Liver (tissue), 9 donors: ENCODE data around the gene HCRT. TPM values are rescaled to one million over a fixed set of nuclear protein-coding genes. Genes with fewer than 3 reads are reported as not detected.
"Not testable (repeated sequence)": the region's sequence is repeated elsewhere in the genome, so short reads cannot be mapped to it uniquely, and the experiment has no call there.

ENCODE experiments used
- DNase-seq: peaks from one replicate; pipeline ENCODE4 v3.0.0-alpha.2; 2017; ENCODE audit warnings: low spot score
- H3K27ac ChIP-seq, 2 donors: one replicate each; pipeline ENCODE4 v1.7.0; 2013; ENCODE audit warnings: inconsistent platforms in 2 of 2, low read length in 2 of 2, control low read depth in 1 of 2, low read depth in 1 of 2, mild to moderate bottlenecking in 1 of 2
- H3K27me3 ChIP-seq, 4 donors: one replicate each; pipeline versions ENCODE4 v1.6.1 to v1.7.0; 2013; ENCODE audit warnings: low read length in 3 of 4, inconsistent platforms in 1 of 4, mild to moderate bottlenecking in 1 of 4, moderate library complexity in 1 of 4; ENCODE audit not compliant: control insufficient read depth in 4 of 4, insufficient read depth in 4 of 4
- H3K36me3 ChIP-seq, 4 donors: one replicate each; pipeline versions ENCODE4 v1.6.1 to v1.7.0; 2013; ENCODE audit warnings: low read length in 3 of 4, mild to moderate bottlenecking in 3 of 4, low read depth in 1 of 4, moderate library complexity in 1 of 4; ENCODE audit not compliant: control insufficient read depth in 4 of 4, insufficient read depth in 3 of 4
- H3K4me1 ChIP-seq, 4 donors: one replicate each; pipeline versions ENCODE4 v1.6.1 to v1.7.0; 2013; ENCODE audit warnings: low read length in 3 of 4, mild to moderate bottlenecking in 3 of 4, moderate library complexity in 1 of 4; ENCODE audit not compliant: control insufficient read depth in 4 of 4, insufficient read depth in 4 of 4
- H3K4me3 ChIP-seq, 3 donors: one replicate each; pipeline versions ENCODE4 v1.6.1 to v1.7.0; 2013; ENCODE audit warnings: low read length in 3 of 3, control low read depth in 1 of 3, low read depth in 1 of 3, mild to moderate bottlenecking in 1 of 3
- H3K9ac ChIP-seq, 2 donors: one replicate each; pipeline ENCODE4 v1.7.0; 2013; ENCODE audit warnings: low read length in 2 of 2, mild to moderate bottlenecking in 2 of 2, moderate library complexity in 2 of 2, control low read depth in 1 of 2, low read depth in 1 of 2
- H3K9me3 ChIP-seq, 4 donors: one replicate each; pipeline versions ENCODE4 v1.6.1 to v1.7.0; 2013; ENCODE audit warnings: low read length in 3 of 4; ENCODE audit not compliant: control insufficient read depth in 4 of 4
- EGR1 ChIP-seq, 2 donors: IDR thresholded peaks; 2 replicates each; pipeline ENCODE4 v1.6.1; 2016 to 2018; ENCODE audit warnings: antibody characterized with exemption in 2 of 2, low read depth in 2 of 2
- FOXA1 ChIP-seq: IDR thresholded peaks from 2 replicates; pipeline ENCODE4 v1.6.1; 2016; ENCODE audit warnings: antibody characterized with exemption
- FOXA2 ChIP-seq: IDR thresholded peaks from 2 replicates; pipeline ENCODE4 v1.6.1; 2016; ENCODE audit warnings: antibody characterized with exemption
- GABPA ChIP-seq, 2 donors: IDR thresholded peaks in 1 of 2; conservative IDR thresholded peaks in 1 of 2; 2 replicates each; pipeline ENCODE4 v1.6.1; 2016; ENCODE audit warnings: antibody characterized with exemption in 2 of 2, mild to moderate bottlenecking in 1 of 2, moderate library complexity in 1 of 2
- HNF4A ChIP-seq, 2 donors: conservative IDR thresholded peaks; 2 replicates each; pipeline ENCODE4 v1.6.1; 2016; ENCODE audit warnings: antibody characterized with exemption in 2 of 2, mild to moderate bottlenecking in 2 of 2
- HNF4G ChIP-seq: IDR thresholded peaks from 2 replicates; pipeline ENCODE4 v1.6.1; 2016; ENCODE audit warnings: antibody characterized with exemption
- JUND ChIP-seq, 2 donors: IDR thresholded peaks; 2 replicates each; pipeline ENCODE4 v1.6.1; 2016; ENCODE audit warnings: antibody characterized with exemption in 2 of 2
- NR2F2 ChIP-seq: IDR thresholded peaks from 2 replicates; pipeline ENCODE4 v1.6.1; 2016; ENCODE audit warnings: antibody characterized with exemption
- RAD21 ChIP-seq, 2 donors: IDR thresholded peaks; 2 replicates each; pipeline ENCODE4 v1.6.1; 2016; ENCODE audit warnings: antibody characterized with exemption in 2 of 2, mild to moderate bottlenecking in 2 of 2
- RXRA ChIP-seq, 2 donors: IDR thresholded peaks; 2 replicates each; pipeline ENCODE4 v1.6.1; 2017 to 2018; ENCODE audit warnings: antibody characterized with exemption in 2 of 2, mild to moderate bottlenecking in 1 of 2
- SP1 ChIP-seq: IDR thresholded peaks from 2 replicates; pipeline ENCODE4 v1.6.1; 2018; ENCODE audit warnings: antibody characterized with exemption, mild to moderate bottlenecking
- TAF1 ChIP-seq: conservative IDR thresholded peaks from 2 replicates; pipeline ENCODE4 v1.6.1; 2016; ENCODE audit warnings: antibody characterized with exemption, mild to moderate bottlenecking
- YY1 ChIP-seq: IDR thresholded peaks from 2 replicates; pipeline ENCODE4 v1.6.1; 2016; ENCODE audit warnings: antibody characterized with exemption, mild to moderate bottlenecking
- WGBS: extraction: QIAGEN DNeasy Blood & Tissue Kit; methylation state at CpG from one replicate; pipeline ENCODE4 v1.1.7; 2013; 5-methylcytosine and 5-hydroxymethylcytosine counted together
- polyA plus RNA-seq, 2 donors: library from polyadenylated mRNA; stranded (reverse) in 1 of 2; unstranded in 1 of 2; fragments of 200-250 nt in 1 of 2; fragments of >200 nt in 1 of 2; fragmentation: Nextera tagmentation in 1 of 2; extraction: Ambion mirVana in 1 of 2; gene quantifications; one replicate each; pipeline versions ENCODE4 v1.2.1 to v1.2.3, GENCODE V29; 2013 to 2015
- total RNA-seq, 2 donors: library from RNA; depleted of rRNA; stranded (reverse); fragments of >200 nt; gene quantifications; one replicate each; pipeline ENCODE4 v1.2.3, GENCODE V29; 2014
- TF ChIP-seq, protein P1 (sequence below): IDR thresholded peaks from 2 replicates; pipeline ENCODE4 v1.6.1; 2016; ENCODE audit warnings: antibody characterized with exemption, mild to moderate bottlenecking
- TF ChIP-seq, protein P2 (sequence below): IDR thresholded peaks from 2 replicates; pipeline ENCODE4 v1.6.1; 2016; ENCODE audit warnings: antibody characterized with exemption
- TF ChIP-seq, protein P3 (sequence below): IDR thresholded peaks from 2 replicates; pipeline ENCODE4 v1.6.1; 2016; ENCODE audit warnings: antibody characterized with exemption
- TF ChIP-seq, protein P4 (sequence below): fragments of 150-350 bp; IDR thresholded peaks from 2 replicates; pipeline ENCODE4 v1.5.1; 2017; ENCODE audit warnings: improper control_type of control experiment, low read depth, low read length; ENCODE audit not compliant: missing input control
- TF ChIP-seq, protein P5 (sequence below): IDR thresholded peaks from 2 replicates; pipeline ENCODE4 v1.6.1; 2016; ENCODE audit warnings: antibody characterized with exemption
- donor health status: healthy.
- donor health status: healthy.
- donor health status: healthy.
- donor health status: healthy.
- donor health status: healthy.

HCRT gene
- total and polyA plus RNA-seq, 4 donors, result not detected

DNA sequence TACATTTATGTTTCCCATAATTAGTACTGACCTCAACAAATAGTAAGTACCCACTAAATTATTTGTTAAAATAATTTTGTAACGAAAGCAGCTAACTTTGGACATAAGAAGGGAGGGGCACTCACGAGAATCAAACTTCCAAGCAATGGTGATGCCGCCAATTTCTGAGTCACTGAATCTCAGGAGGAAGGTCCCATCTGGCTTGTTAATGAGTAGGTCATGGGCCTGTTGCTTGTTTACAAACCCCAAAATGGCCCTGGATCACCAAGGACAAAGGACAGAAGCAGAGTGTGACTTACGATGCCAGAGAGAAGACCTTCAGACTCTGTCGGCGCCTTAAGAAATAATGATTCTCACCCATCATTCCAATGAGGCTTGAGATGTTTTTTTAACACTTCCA is 24.8 kb upstream of the HCRT start:
- H3K36me3 ChIP-seq, result peaks cover 6 to 63% (median 24%) of the 10 kb centered on the region in 4 donors
- no peak overlapping the region for H3K27ac ChIP-seq
- TF ChIP-seq FOXA2 (no peak), SP1 (no peak), JUND (IDR thresholded peaks at IDR 0.05) (no peak), RAD21 (IDR thresholded peaks at IDR 0.05) (no peak), HNF4G (no peak), FOXA1 (no peak), EGR1 (IDR thresholded peaks at IDR 0.05; ENCODE audit: low read depth in 2 of 2) (no peak), YY1 (no peak), GABPA (IDR thresholded peaks at IDR 0.05 in 1 of 2, conservative IDR thresholded peaks at IDR 0.05 in 1 of 2) (no peak), NR2F2 (no peak), RXRA (IDR thresholded peaks at IDR 0.05) (no peak), HNF4A (conservative IDR thresholded peaks at IDR 0.05) (no peak), TAF1 (no peak)
- TF ChIP-seq, protein P1, sequence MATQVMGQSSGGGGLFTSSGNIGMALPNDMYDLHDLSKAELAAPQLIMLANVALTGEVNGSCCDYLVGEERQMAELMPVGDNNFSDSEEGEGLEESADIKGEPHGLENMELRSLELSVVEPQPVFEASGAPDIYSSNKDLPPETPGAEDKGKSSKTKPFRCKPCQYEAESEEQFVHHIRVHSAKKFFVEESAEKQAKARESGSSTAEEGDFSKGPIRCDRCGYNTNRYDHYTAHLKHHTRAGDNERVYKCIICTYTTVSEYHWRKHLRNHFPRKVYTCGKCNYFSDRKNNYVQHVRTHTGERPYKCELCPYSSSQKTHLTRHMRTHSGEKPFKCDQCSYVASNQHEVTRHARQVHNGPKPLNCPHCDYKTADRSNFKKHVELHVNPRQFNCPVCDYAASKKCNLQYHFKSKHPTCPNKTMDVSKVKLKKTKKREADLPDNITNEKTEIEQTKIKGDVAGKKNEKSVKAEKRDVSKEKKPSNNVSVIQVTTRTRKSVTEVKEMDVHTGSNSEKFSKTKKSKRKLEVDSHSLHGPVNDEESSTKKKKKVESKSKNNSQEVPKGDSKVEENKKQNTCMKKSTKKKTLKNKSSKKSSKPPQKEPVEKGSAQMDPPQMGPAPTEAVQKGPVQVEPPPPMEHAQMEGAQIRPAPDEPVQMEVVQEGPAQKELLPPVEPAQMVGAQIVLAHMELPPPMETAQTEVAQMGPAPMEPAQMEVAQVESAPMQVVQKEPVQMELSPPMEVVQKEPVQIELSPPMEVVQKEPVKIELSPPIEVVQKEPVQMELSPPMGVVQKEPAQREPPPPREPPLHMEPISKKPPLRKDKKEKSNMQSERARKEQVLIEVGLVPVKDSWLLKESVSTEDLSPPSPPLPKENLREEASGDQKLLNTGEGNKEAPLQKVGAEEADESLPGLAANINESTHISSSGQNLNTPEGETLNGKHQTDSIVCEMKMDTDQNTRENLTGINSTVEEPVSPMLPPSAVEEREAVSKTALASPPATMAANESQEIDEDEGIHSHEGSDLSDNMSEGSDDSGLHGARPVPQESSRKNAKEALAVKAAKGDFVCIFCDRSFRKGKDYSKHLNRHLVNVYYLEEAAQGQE, result no peak
- TF ChIP-seq, protein P2, sequence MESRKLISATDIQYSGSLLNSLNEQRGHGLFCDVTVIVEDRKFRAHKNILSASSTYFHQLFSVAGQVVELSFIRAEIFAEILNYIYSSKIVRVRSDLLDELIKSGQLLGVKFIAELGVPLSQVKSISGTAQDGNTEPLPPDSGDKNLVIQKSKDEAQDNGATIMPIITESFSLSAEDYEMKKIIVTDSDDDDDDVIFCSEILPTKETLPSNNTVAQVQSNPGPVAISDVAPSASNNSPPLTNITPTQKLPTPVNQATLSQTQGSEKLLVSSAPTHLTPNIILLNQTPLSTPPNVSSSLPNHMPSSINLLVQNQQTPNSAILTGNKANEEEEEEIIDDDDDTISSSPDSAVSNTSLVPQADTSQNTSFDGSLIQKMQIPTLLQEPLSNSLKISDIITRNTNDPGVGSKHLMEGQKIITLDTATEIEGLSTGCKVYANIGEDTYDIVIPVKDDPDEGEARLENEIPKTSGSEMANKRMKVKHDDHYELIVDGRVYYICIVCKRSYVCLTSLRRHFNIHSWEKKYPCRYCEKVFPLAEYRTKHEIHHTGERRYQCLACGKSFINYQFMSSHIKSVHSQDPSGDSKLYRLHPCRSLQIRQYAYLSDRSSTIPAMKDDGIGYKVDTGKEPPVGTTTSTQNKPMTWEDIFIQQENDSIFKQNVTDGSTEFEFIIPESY, result no peak
- TF ChIP-seq, protein P3, sequence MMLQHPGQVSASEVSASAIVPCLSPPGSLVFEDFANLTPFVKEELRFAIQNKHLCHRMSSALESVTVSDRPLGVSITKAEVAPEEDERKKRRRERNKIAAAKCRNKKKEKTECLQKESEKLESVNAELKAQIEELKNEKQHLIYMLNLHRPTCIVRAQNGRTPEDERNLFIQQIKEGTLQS, result no peak
- TF ChIP-seq, protein P4, sequence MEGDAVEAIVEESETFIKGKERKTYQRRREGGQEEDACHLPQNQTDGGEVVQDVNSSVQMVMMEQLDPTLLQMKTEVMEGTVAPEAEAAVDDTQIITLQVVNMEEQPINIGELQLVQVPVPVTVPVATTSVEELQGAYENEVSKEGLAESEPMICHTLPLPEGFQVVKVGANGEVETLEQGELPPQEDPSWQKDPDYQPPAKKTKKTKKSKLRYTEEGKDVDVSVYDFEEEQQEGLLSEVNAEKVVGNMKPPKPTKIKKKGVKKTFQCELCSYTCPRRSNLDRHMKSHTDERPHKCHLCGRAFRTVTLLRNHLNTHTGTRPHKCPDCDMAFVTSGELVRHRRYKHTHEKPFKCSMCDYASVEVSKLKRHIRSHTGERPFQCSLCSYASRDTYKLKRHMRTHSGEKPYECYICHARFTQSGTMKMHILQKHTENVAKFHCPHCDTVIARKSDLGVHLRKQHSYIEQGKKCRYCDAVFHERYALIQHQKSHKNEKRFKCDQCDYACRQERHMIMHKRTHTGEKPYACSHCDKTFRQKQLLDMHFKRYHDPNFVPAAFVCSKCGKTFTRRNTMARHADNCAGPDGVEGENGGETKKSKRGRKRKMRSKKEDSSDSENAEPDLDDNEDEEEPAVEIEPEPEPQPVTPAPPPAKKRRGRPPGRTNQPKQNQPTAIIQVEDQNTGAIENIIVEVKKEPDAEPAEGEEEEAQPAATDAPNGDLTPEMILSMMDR, result no peak
- TF ChIP-seq, protein P5, sequence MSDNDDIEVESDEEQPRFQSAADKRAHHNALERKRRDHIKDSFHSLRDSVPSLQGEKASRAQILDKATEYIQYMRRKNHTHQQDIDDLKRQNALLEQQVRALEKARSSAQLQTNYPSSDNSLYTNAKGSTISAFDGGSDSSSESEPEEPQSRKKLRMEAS, result no peak
- no peaks in the 10 kb centered on the region for H3K9me3 ChIP-seq
- 97% methylated on average over 6 of the region's 6 CpGs for WGBS
- H3K4me1 ChIP-seq, result no peaks in the 10 kb centered on the region
- no peak for DNase-seq
- H3K9ac ChIP-seq, result no peak overlapping the region
- no peaks in the 10 kb centered on the region for H3K27me3 ChIP-seq
- H3K4me3 ChIP-seq, result no peak overlapping the region

DNA sequence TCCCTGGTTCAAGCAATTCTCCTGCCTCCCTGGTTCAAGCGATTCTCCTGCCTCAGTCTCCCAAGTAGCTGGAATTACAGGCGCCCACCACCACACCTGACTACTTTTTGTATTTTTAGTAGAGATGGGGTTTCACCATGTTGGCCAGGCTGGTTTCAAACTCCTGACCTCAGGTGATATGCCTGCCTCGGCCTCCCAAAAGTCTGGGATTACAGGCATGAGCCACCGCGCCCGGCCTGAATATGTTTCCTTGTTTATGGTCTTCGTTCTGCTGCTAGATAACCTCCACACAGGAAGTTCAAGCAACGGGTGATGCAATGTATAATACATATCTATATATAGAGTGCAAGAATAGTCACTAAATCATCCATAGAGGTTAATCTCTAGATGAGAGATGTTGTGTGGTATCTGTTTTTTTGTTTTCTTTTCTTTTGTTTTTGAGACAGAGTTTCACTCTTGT is 20.9 kb upstream of the HCRT start:
- not testable (repeated sequence) for H3K4me1 ChIP-seq, H3K27me3 ChIP-seq, H3K27ac ChIP-seq, H3K9me3 ChIP-seq, H3K4me3 ChIP-seq, H3K9ac ChIP-seq, DNase-seq
- WGBS, result 78% methylated on average over 8 of the region's 8 CpGs
- peaks cover 7 to 50% (median 26%) of the 10 kb centered on the region in 4 donors for H3K36me3 ChIP-seq
